ENCODE measurements around the gene PDE2A. TPM values are rescaled to one million over a fixed set of nuclear protein-coding genes. Genes with fewer than 3 reads are reported as not detected.

Gene PDE2A
- total RNA-seq = 10 to 100 TPM; 40.6 to 68.8 (median 47.6) TPM

DNA sequence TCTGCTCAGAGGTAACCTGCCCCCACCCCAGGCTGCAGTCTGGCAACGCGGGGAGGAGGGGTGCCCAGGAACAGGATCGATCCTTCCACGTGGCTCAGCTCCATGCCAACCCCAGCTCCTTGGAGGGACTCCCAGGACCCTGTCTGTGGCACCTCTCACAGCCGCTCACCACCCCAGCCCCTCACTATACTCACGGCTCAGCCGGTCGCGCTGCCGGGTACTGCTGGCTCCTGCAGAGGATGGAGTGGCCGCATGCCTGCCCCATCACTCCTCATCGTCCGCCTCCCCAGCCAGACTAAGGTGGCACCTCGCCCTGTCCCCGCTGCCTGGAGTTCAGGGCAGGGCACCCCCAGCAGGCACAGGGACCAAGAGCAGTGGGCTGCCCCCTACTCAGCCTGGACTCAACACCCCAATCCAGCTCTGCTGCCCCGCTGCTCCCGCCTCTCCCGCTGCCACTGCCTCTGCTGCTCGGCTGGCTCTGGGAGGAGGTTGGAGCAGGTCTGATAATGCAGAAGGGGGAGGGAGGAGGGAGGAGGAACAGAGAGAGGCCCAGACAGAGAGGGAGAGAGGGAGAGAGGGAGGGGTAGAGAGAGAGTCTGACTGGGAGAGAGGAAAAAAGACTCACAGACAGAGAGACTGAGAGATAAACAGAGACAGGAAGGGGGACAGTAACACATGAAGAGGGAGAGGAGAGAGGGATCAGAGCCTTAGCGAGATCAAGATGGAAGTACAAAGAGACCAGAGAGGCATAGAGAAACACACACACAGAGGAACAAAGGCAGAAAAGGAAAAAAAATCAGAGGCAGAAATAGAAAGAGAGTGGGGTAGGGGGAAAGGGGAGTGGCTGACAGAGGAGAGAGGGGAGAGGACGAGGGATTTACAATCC is at the start of gene PDE2A:
PDE2A (minus strand) TSS at position 480 of the 886 bp plus-strand sequence; CDS start at position 265, 215 bp downstream.
- Histone ChIP-seq H3K27ac (replicated peaks in 1 of 4) (no peak within 1 kb of the TSS), H3K9me3 (no peaks in the 10 kb centered on the region), H3K36me3 (no peaks in the 10 kb centered on the region), H3K27me3 (peaks cover 3 to 99% (median 52%) of the 10 kb centered on the region in 4 donors), H3K4me1 (peaks cover 0 to 14% (median 7%) of the 10 kb centered on the region in 4 donors), H3K4me3 (no peak within 1 kb of the TSS)
- intact Hi-C loops (cut with DNase I) = no loop called here
- no peak for DNase-seq (ENCODE audit: extremely low spot score)
- WGBS = 16% methylated on average over 6 of the region's 21 CpGs
- TF ChIP-seq, protein P1, sequence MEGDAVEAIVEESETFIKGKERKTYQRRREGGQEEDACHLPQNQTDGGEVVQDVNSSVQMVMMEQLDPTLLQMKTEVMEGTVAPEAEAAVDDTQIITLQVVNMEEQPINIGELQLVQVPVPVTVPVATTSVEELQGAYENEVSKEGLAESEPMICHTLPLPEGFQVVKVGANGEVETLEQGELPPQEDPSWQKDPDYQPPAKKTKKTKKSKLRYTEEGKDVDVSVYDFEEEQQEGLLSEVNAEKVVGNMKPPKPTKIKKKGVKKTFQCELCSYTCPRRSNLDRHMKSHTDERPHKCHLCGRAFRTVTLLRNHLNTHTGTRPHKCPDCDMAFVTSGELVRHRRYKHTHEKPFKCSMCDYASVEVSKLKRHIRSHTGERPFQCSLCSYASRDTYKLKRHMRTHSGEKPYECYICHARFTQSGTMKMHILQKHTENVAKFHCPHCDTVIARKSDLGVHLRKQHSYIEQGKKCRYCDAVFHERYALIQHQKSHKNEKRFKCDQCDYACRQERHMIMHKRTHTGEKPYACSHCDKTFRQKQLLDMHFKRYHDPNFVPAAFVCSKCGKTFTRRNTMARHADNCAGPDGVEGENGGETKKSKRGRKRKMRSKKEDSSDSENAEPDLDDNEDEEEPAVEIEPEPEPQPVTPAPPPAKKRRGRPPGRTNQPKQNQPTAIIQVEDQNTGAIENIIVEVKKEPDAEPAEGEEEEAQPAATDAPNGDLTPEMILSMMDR (IDR thresholded peaks at IDR 0.05) = no peak
- TF ChIP-seq POLR2AphosphoS5 (IDR thresholded peaks at IDR 0.05) = no peak
- no peak for TF ChIP-seq EP300 (IDR thresholded peaks at IDR 0.05)
- no peak for TF ChIP-seq POLR2A (IDR thresholded peaks at IDR 0.05; ENCODE audit: low read depth)

DNA sequence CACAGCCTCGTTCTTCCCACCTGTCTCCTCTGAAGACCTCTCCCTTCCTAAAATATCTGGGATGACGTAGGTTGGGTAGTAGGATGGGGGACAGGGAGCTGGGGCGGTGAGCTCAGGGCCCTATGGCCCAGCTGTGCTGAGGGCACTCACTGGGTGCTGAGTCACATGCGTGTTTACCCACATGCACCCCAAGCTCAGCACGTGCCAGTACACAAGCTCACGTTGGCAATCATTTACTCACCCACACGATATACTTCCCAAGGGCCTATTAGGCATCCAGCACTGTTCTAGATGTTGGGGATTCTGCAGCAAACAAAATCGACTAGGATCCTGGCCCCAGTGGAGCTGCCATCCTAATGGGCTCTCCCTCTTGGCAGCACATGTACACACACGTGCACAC is 49.3 kb upstream of the PDE2A start:
- no peak for DNase-seq (ENCODE audit: extremely low spot score)

DNA sequence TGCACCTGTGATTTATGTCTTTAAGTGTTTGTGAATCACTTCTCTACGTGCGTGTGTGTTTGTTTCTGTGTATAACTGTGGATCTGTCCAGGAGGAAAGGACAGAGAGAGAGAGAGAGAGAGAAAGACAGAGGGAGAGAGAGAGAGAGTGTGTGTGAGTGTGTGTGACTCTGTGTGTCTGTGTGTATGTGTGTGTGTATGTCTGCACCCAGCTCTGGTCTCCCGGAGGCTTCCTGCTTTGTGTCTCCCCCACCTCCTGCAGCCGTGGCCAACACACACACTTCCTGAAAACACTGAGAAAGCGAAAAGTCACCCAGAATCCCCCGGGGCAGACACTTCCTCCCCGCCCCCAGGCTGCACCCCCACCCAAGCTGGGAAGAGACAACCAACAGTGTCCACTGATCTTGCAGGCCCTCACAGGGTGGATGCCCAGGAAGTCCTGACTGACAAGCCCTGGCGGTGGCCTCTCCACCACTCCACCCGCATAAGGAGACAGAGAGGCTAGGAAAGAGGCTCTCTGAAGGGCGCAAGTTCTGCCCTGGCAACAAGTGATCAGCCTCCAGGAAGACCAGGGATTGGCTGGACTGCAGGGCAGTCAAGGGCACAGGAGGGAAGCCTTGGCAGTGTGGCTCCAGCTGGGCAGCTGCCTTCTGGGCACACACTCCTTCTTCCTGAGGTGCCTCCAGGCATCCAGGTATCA is 48.0 kb upstream of the PDE2A start:
- Histone ChIP-seq H3K9me3 (no peaks in the 10 kb centered on the region), H3K27ac (replicated peaks in 1 of 4) (peak overlapping the region; percentile 74 to 89 (median 84)), H3K36me3 (peaks cover 0 to 20% (median 7%) of the 10 kb centered on the region in 4 donors), H3K4me3 (peak overlapping the region; percentile 66 to 73 (median 71)), H3K4me1 (peaks cover 52 to 85% (median 70%) of the 10 kb centered on the region in 4 donors), H3K27me3 (no peaks in the 10 kb centered on the region)
- WGBS = under 1% methylated on average over 9 of the region's 10 CpGs
- TF ChIP-seq EP300 (IDR thresholded peaks at IDR 0.05) = no peak
- TF ChIP-seq POLR2AphosphoS5 (IDR thresholded peaks at IDR 0.05) = peak; percentile 70 to 71
- no peak for TF ChIP-seq POLR2A (IDR thresholded peaks at IDR 0.05; ENCODE audit: low read depth)
- peak; percentile 98 for DNase-seq (ENCODE audit: extremely low spot score)
- intact Hi-C loops (cut with DNase I) = loop anchor here (5.0 to 10.0 kb wide), 2 partner anchors 90 to 453 kb away; partner anchors contain the start of gene ATG16L2

More for the DNA sequence above, 49.3 kb upstream of the PDE2A start:
- no peak overlapping the region for H3K4me3 ChIP-seq
- peaks cover 0 to 14% (median 4%) of the 10 kb centered on the region in 4 donors for H3K36me3 ChIP-seq
- peak overlapping the region in 3 of 4 donors; percentile 74 to 89 (median 85) for H3K27ac ChIP-seq (replicated peaks in 1 of 4)
- 83% methylated on average over 8 of the region's 9 CpGs for WGBS
- no peaks in the 10 kb centered on the region for H3K27me3 ChIP-seq
- no peaks in the 10 kb centered on the region for H3K9me3 ChIP-seq
- intact Hi-C loops (cut with DNase I) = loop anchor here (5.0 to 10.0 kb wide), 2 partner anchors 89 to 451 kb away; partner anchors contain the start of gene ATG16L2
- peaks cover 39 to 74% (median 60%) of the 10 kb centered on the region in 4 donors for H3K4me1 ChIP-seq
- TF ChIP-seq, protein P1 (IDR thresholded peaks at IDR 0.05) = no peak
- TF ChIP-seq EP300 (IDR thresholded peaks at IDR 0.05) (no peak), POLR2A (IDR thresholded peaks at IDR 0.05; ENCODE audit: low read depth) (no peak), POLR2AphosphoS5 (IDR thresholded peaks at IDR 0.05) (no peak)

DNA sequence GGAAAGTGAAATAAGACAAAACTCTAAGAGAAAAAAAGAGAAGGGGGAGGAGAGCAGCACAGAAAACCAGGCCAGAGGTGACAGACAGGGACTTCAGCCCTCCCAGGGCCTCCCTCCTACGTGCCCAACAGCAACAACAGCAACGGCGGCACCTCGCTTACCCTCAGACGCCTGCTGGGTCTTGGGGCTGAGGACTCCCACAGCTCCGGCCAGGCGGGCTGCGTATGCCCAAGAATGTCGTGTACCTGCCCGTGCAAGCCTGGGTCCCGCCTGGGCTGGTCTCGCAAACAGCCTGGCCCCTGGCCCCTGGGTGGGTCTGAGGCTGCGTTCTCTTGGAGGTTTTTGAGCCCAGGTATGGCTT is 47.4 kb upstream of the PDE2A start:
- Histone ChIP-seq H3K27me3 (no peaks in the 10 kb centered on the region), H3K4me1 (peaks cover 58 to 88% (median 75%) of the 10 kb centered on the region in 4 donors), H3K27ac (replicated peaks in 1 of 4) (peak overlapping the region; percentile 74 to 89 (median 84)), H3K9me3 (no peaks in the 10 kb centered on the region), H3K36me3 (peaks cover 0 to 20% (median 11%) of the 10 kb centered on the region in 4 donors), H3K4me3 (peak overlapping the region; percentile 66 to 73 (median 71))
- 7% methylated on average over 13 of the region's 13 CpGs for WGBS
- intact Hi-C loops (cut with DNase I) = loop anchor here (5.0 to 10.0 kb wide), 2 partner anchors 91 to 453 kb away; partner anchors contain the start of gene ATG16L2
- TF ChIP-seq, protein P1 (IDR thresholded peaks at IDR 0.05) = no peak
- TF ChIP-seq POLR2A (IDR thresholded peaks at IDR 0.05; ENCODE audit: low read depth) (no peak), EP300 (IDR thresholded peaks at IDR 0.05) (no peak), POLR2AphosphoS5 (IDR thresholded peaks at IDR 0.05) (no peak)
- DNase-seq (ENCODE audit: extremely low spot score) = no peak

Data from esophagus muscularis mucosa (tissue), 4 donors.